Fibroblast of skin of left biceps (primary cell): ENCODE data around the gene PTPMT1.
A peak's percentile ranks its signal among the peaks of the same experiment; 100 is the strongest.

Experiments
- DNase-seq, 2 experiments: peaks; one replicate each; pipeline ENCODE4 v3.0.0-alpha.2; 2013; ENCODE audit warnings: low read depth in 2 of 2

Gene PTPMT1

DNA sequence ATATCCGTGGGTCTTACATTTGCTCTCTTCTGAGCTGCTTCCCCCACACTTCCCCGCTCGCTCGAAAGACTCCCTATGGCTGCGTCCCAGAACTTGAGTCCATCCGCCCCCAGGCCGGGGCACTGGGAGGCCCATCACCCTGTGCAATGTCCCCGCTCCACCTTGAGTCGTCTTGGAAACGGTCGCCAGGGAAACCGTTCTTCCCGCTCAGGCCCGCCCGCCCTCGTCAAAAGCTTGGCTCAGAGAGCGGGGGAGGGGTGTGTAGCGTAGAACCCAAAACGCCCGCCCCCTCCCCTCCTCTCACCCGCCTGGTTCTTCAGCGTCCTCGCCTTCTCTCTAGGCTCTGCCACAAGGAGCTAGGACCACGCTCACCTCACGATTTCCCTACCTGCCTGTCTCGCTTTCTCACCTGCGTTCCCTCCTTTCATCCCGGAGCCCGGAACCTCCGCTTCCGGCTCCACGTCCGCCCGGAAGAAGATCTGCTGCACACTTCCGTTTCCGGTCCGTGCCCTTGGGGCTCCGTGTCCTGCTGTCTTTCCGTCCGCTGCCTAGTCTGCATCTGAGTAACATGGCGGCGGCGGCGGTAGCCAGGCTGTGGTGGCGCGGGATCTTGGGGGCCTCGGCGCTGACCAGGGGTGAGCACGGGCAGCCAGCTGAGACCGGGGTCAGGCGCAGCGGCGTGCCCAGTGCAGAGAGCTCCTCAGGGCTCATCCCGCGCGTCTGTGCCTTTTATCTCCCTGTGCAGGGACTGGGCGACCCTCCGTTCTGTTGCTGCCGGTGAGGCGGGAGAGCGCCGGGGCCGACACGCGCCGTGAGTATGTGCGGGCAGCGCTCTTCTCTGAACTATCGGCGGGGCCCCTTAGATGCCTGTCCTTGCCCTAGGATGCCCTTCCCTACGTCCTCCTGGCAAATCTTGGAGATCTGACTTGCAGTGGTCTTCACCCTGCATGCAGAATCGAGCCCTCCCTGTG, 13.4 kb downstream of the PTPMT1 start, which contains the start of the genes KBTBD4 and NDUFS3:
Gene KBTBD4, minus strand, starts transcription at position 447 of the 971 bp plus-strand sequence. Its CDS starts 19 bp downstream, at position 428.
Gene NDUFS3, plus strand, starts transcription at position 551 of the 971 bp plus-strand sequence. Its CDS starts 18 bp downstream, at position 569.
- peak; percentile 66 for DNase-seq

DNA sequence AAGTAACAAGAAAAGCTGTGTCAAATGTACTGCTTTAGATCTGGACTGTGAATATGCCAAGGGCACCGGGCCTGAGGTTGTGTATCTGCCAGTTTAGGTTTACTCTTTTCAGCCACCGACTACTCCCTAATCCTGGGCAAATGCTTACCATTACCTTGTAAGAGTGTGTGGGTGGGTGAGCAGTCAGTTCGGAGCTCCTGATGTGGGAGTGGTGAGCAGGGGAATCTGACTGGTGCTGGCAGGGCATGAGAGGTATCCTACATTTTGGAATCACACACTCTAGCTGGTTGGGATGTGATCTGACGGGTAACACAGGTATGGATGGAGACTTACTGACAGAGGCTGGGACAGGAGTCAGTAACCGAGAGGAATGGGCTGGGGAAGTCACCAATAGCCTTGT, 18.4 kb downstream of the PTPMT1 start:
- no peak for DNase-seq

DNA sequence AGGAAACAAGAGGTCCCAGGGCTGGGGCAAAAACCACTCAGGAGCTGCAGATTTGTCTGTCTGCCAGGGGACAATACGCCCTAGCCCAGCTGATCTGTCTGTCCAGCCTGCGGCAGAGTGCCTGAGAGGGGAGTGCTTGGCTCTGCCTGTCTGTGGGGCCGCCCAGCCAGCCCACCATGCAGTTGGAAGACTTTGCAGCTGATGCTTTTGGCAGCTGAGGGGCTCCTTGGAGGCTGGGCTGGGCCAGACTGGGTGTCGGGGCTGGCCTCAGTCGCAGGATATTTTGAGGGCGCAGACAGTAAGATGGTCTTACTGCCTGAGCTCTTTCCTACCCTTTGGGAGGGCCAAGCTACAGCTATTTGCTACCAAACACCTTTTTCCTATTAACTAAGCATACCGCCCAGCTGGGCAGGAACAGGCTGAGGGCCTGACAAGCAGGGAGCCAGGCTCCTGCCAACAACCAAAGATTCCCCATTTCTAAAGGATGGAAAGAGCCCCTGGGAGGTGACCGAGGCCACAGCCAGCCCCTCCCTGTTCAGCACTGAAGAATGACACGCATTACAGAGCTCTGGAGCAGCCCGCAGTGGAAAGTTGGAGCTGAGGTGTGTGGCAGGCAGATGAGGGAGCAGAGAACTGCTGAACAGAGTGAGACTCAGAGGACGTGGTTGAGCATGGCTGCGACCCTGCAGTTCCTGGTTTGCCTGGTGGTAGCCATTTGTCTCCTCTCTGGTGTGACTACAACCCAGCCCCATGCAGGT, 20.9 kb downstream of the PTPMT1 start, which contains the start of gene FAM180B:
Gene FAM180B, plus strand, starts transcription at position 581 of the 758 bp plus-strand sequence. Its CDS starts 91 bp downstream, at position 672.
- DNase-seq: no peak

DNA sequence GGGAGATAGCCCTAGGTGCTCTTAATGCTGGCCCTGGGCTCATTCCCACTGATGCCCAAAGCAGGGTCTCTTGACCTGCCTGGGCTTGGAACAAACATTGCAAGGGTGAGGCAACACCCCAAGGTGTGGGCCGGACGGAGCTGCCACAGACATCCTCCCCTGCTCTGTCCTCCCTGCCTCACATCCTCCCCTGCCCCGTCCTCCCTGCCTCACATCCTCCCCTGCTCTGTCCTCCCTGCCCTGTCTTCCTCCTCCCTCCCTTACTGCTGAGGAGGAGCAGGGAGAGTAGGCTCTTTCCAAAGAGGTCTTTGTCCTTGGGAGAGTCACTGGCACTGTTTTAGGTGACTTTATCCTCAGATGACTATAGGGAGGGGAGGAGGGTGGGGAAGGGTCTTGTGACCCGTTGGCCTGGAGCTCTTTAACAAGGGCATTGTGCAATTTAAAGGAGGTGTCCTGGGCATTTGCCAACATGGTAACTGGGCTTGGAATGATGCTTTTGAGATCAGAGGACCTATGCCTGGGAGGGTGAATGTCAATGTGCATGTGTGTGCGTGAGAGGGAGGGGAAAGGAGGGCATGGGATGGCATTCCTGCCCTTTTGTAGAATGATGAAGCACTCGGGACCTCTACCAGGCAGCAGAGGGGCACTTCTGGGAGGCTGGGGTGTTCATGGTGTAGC, 21.8 kb downstream of the PTPMT1 start:
- DNase-seq: no peak

DNA sequence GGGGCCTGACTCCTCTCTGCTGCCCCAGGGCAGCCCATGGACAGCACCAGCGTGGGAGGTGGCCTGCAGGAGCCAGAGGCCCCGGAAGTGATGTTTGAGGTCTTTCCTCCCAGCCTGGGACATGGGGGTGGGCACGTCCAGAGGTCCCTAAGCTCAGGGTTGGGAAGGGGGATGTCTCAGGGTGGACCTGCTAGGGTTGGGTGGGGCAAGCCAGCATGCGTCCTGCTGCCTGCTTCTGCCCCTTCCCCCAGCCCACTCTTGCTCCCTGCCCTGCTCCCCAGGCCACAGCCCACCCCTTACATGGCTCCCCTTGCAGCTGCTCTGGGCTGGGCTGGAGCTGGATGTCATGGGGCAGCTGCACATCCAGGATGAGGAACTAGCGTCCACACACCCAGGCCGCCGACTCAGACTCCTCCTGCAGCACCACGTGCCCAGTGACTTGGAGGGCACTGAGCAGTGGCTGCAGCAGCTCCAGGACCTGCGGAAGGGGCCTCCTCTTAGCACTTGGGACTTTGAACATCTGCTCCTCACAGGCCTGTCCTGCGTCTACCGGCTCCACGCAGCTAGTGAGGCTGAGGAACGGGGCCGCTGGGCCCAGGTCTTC, 22.4 kb downstream of the PTPMT1 start:
- DNase-seq: no peak

DNA sequence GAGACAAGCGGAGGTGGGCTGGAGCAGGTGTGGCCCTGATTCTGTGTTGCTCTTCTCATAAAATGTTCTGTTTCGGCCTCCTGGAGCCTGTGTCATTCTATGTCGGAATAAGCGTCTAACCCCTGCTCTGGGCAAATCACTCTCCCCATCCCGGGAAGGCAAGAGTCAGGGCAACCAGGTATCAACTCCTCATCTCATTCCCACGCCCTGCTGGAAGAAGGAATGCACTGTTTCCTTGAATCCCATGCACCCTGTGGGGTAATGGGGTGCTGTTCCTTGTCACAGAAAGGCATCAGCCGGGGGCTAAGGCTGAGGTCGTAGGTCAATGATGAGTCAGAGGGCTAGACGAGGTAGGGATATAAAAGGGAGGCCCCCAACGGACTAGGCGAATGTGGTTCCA, 23.7 kb downstream of the PTPMT1 start:
- no peak for DNase-seq

DNA sequence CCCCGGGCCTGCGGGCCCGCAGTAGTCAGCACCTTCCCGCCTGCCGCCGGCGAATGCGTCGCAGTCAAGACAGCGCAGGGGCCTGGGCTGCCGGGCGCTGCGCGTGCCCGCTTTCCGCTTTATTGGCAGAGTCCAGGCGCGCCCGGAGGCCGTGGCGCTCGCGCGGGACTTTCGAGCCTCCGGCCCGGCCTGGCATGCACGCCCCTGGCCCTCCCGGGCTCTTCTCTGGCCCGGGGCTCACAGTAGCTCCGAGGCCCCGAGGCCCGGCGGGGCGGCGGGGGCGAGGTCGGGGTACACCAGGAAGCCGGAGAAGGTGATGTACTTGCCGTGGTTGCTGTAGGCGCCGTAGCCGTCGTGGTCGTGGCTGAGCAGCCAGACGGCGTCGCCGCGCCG, 24.2 kb downstream of the PTPMT1 start:
- no peak for DNase-seq

DNA sequence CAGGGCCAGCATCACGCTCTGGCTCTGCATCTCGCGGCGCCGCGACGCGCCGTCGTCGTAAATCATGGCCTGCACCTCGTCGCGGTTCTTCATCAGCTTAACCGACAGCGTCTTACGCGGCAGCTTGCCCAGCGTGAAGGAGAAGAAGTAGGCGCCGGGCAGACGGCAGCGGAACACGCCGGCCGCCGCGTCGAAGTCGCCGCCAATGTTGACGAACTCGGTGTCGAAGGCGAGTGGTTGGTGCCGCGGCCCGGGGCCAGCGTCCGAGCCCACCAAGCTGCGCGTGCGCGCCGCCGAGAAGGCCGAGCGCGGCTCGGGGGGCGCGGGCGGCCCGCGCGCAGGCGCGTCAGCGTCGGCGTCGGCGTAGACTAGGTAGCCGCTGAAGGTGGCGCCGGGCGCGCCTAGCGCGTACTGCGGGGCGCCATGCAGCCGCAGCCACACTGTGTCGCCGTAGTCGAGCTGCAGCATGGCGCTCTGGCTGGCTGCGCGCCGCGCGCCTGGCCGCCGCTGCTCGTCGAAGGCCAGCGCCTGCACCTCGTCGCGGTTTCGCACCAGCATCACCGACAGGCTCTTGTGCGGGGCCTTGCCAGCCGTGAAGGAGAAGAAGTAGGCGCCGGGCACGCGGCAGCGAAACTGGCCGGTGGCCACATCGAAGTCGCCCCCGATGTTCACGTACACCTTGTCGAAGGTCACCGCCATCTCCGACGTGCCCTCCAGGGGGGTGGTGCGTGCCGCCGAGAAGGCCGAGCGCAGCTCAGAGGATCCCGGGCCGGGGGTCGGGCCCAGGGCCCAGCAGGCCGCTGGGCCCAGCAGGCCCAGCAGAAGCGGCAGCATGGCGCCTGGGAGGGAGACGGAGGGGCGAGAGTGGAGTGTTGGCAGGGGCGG, 24.8 kb downstream of the PTPMT1 start:
- DNase-seq: no peak

DNA sequence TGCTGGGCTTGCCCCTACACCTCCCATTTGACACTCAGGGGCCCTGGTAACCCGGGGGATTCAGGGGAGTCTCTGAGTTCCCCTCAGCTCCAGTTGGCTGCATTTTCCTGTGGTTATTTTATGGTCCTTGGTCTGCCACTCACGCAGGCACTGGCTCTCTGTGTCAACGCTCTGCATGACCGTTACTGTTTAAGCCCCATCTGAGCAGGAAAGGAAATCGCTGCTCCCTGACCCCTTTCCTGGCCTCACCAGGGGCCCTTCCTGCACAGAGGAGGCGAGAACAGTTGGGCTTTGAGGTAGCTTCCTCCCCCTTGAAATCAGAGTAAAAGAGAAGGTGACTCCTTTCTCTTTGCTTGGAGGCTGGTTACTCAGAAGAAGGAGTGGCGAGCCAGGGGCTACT, 26.4 kb downstream of the PTPMT1 start:
- DNase-seq: no peak

DNA sequence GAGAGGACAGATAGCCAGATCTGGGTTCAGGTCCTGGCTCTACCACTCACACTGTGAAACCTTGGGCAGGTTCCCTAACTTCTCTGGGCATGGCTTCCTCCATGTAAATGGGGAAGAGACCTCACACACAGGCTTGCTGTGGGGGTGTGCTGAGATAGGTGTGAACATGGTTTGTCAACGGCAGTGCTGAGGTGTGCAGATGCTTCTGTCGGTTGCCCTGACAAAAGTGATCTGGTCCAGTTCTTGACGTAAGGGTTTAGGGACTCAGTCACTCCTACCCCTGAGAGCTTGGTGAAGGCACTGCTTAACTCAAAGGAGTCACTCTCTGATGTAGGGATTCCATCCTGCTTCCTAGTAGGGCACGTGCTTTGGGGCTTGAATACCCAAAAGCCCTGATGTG, 26.9 kb downstream of the PTPMT1 start:
- DNase-seq: no peak

DNA sequence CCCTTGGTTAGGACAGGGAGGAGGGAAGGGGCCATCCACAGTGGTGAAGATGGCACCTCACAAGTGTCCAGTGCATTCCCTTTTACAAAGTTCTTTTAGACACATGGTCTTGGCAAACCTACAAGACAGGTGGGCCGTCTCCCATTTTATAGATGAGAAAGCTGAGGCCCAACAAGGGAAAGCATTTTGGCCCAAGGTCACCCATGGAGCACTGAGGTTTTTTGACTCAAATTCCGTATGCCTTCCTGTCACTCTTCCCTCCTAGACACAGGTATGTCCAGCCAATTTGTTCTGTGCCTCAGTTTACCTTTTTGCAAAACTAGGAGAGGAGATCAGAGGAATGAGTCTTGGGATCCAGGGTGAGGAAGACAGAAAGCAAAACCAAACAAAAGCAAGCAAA, 27.6 kb downstream of the PTPMT1 start:
- no peak for DNase-seq

DNA sequence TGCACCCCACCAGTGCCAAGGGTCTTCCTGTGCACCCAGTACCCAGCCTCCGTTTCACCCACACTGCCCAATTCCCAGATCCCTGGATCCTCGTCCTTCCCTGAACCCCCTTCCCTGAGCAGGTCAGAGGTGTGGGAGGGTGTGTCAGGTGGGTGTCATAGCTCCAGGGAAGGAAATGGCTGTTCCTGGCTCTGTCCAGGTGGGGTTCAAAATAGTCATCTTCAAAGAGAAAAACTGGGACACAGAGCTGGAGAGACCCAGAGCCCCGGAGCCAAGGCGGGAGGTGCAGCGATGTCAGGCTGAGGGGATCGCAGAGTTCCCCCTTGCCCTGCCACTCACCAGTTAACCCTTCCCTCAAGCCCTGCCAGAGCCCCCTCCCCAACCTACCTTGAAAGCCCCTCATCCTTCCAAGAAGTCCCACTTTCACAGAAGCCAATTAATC, 28.1 kb downstream of the PTPMT1 start:
- DNase-seq: no peak

DNA sequence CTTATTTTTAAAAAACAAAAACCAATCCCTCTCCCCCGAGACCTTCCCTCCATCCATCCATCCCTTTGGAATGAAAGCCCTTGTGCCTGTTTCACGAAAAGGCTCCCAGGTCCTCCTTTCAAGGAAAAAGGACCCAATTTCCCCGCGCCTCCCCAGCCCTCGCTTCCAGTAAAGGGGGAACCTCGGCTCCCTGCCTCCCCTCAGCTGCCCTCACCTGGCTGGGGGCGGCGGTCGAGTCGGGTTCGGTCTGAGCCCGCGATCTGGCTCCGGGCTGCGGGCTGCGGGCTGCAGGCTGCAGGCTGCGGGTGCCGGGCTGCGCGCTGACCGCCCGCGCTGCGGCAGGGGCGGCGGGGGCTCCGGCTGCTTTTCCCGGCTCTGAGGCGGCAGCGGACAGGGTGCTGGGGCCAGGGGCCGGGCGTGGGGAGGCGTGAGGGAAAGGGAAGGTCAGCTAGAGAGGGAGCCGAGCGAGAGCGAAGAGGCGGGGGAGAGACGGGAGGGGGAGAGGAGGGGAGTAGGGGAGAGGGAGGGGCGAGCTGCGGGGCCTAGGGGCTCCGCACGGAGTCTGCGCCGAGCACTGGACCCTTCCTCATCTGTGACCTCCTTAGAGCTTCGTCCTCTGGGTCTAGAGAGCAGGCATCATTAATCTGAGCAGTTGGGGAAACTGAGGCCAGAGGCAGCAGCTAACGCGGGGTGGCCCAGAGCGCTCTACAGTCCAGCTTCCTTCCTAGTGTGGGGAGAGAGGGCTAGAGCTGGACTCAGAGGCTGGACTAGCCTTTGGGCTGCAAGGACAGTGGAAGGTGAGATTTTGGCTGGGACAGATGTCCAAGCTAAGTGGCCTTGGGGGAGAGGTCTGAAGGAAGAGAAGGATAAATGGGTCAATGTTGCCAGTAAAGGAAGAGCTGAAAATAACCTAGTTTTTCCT, 28.8 kb downstream of the PTPMT1 start, which contains the start of gene C1QTNF4:
Gene C1QTNF4, minus strand, starts transcription at position 478 of the 922 bp plus-strand sequence. CDS start 3,601 bp downstream, outside the sequence.
- no peak for DNase-seq

DNA sequence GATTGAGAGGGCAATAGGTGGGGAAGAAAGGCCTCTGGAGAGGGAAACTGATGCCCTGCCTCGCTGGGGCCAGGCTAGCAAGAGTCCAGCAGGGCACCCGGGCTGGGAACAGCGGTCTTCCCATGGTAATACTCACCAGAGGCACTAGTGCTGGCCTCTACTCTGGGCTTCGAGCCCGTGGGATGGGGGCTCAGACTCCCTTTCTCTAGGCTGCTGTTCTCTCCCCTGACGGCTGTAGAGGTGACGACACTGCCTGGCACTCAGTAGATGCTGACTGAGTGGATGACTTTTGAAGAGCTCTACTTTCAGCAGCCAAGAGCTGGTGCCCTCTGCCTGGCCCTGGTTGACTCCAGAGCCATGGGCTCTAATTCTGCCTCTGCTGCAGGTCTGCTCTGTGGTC, 29.6 kb downstream of the PTPMT1 start:
- no peak for DNase-seq

DNA sequence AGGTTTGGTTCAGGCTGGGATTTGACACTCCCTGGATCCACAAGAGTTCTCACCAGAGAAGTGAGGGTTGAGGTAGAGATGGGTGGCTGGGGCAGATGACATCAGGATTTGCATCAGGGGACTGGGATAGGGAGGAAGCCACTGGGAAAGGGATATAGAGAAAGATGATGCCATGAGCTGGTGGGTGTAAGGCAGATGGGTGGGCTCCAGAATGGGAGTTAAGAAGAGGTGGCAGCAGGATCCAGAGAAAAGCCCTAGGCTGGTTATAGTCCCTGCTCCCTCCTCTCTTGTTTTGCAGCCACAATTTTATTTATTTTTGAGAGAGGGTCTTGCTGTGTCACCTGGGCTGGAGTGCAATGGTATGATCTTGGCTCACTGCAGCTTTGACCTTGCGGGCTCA, 30.6 kb downstream of the PTPMT1 start:
- DNase-seq: no peak

DNA sequence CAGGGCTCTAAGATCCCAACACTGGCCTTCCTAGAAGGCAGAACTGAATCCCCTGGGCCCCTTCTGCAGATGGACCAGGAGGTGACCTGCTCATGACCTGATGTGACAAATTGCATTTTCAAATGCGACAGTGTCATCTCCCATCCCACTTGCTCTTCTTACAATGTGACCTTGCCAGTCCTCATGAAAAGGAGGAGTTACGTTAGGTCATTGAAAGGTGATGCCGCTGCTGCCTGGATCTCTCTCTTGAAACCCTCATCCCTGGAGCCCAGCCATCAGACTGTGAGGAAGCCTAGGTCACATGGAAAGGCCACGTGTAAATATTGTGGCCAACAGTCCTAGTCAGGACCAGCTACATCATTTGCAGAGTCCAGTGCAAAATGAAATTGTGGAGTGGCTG, 34.5 kb downstream of the PTPMT1 start:
- no peak for DNase-seq

DNA sequence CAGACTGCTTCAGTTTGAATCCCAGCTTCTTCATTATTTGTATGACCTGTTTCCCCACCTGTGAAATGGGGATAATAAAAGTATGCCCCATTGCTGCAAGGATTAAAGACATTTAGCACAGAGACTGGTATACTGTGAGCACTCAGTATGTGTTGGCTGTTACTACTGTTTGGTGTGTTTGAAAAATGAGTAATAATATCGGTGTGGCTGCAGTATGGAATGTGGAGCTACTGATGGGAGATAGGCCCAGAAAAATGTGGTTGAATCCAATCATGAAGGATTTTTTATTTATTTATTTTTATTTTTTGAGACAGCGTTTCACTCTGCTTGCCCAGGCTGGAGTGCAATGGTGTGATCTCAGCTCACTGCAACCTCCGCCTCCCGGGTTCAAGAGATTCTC, 37.9 kb downstream of the PTPMT1 start:
- DNase-seq: no peak

DNA sequence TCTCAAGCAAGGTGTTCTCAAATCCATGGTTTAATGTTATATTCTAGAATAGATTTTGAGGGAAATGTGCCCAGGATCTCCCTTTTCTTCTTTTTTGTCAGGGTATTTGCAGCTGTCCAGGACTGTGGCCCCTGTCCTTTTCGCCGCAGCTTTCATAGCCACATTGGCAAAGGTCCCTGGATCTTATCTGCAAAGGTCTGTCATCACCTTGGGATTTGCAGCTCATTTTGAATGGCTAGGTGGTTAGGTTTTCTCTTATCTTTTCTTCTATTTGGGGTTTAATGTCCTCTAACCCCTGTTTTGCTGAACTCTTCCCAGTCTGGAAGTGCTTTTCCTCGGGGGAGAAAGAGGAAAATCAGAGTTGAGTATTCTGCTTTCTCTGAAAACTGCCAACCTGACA, 40.5 kb downstream of the PTPMT1 start:
- no peak for DNase-seq

DNA sequence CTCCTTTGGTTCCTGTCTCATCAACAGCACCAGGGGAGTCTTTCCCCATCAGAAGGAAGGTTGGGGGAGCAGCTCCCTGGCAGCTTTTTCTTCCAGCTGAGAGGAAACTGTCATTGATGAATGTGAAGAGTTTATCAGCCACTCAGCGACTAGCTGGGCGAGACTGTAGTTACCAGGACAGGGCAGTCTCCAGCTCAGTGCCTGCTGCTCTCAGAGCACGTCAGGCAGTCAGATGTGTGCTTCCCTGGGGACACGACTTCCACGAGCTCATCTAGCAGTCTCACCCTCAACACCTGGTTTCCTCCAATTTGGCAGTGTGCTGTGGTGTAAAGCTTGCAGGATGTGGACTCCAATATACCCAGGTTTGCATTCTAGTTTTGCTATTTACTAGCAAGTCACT, 41.3 kb downstream of the PTPMT1 start:
- no peak for DNase-seq
